ENCODE measurements around the gene LRMDA.

LRMDA gene

GRCh38 chr10:75995041-75995430 is 563.6 kb downstream of the LRMDA start:
- no peaks in the 10 kb centered on the region for H3K9me3 ChIP-seq (ENCODE audit: control insufficient read depth, insufficient read depth, low read depth, low read length)
- H3K4me3 ChIP-seq (ENCODE audit: low read depth, low read length) = no peak overlapping the region
- no peaks in the 10 kb centered on the region for H3K4me1 ChIP-seq (ENCODE audit: control insufficient read depth, insufficient read depth, low read length)
- no peak overlapping the region for H3K27ac ChIP-seq (ENCODE audit: extremely low read depth, low read depth, low read length)
- POLR2A ChIA-PET = no interaction called here
- TF ChIP-seq, protein P1, sequence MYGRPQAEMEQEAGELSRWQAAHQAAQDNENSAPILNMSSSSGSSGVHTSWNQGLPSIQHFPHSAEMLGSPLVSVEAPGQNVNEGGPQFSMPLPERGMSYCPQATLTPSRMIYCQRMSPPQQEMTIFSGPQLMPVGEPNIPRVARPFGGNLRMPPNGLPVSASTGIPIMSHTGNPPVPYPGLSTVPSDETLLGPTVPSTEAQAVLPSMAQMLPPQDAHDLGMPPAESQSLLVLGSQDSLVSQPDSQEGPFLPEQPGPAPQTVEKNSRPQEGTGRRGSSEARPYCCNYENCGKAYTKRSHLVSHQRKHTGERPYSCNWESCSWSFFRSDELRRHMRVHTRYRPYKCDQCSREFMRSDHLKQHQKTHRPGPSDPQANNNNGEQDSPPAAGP (tag by site-specific recombination; IDR thresholded peaks at IDR 0.05) = no peak
- TF ChIP-seq ZNF549 (tag by site-specific recombination; IDR thresholded peaks at IDR 0.05) = no peak
- TF ChIP-seq ZNF211 (tag by site-specific recombination; IDR thresholded peaks at IDR 0.05; ENCODE audit: low read depth) = no peak
- no peak for TF ChIP-seq ZNF514 (tag by site-specific recombination; IDR thresholded peaks at IDR 0.05)
- TF ChIP-seq ZNF423 (tag by site-specific recombination; IDR thresholded peaks at IDR 0.05) = no peak
- no peak for TF ChIP-seq ZNF335 (tag by site-specific recombination; conservative IDR thresholded peaks at IDR 0.05)
- no peak for TF ChIP-seq ZNF664 (tag by site-specific recombination; IDR thresholded peaks at IDR 0.05)
- no peak for TF ChIP-seq SCRT1 (tag by site-specific recombination; IDR thresholded peaks at IDR 0.05; ENCODE audit: borderline replicate concordance)
- no peak for TF ChIP-seq ZNF16 (tag by site-specific recombination; IDR thresholded peaks at IDR 0.05; ENCODE audit: low read depth)
- TF ChIP-seq, protein P2, sequence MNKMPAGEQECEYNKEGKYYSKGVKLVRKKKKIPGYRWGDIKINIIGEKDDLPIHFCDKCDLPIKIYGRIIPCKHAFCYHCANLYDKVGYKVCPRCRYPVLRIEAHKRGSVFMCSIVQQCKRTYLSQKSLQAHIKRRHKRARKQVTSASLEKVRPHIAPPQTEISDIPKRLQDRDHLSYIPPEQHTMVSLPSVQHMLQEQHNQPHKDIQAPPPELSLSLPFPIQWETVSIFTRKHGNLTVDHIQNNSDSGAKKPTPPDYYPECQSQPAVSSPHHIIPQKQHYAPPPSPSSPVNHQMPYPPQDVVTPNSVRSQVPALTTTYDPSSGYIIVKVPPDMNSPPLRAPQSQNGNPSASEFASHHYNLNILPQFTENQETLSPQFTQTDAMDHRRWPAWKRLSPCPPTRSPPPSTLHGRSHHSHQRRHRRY (tag by site-specific recombination; IDR thresholded peaks at IDR 0.05) = no peak
- no peak for TF ChIP-seq ZNF157 (tag by site-specific recombination; IDR thresholded peaks at IDR 0.05)
- TF ChIP-seq ZBTB20 (tag by site-specific recombination; IDR thresholded peaks at IDR 0.05) = no peak
- no peaks in the 10 kb centered on the region for H3K36me3 ChIP-seq (ENCODE audit: control insufficient read depth in 2 of 2, insufficient read depth in 1 of 2, low read length in 2 of 2)
- CTCF ChIA-PET = interaction anchor here (0.8 kb wide), 1 partner anchor 12 kb away, joined by 3 read pairs; no protein-coding TSS in a partner anchor

DNA sequence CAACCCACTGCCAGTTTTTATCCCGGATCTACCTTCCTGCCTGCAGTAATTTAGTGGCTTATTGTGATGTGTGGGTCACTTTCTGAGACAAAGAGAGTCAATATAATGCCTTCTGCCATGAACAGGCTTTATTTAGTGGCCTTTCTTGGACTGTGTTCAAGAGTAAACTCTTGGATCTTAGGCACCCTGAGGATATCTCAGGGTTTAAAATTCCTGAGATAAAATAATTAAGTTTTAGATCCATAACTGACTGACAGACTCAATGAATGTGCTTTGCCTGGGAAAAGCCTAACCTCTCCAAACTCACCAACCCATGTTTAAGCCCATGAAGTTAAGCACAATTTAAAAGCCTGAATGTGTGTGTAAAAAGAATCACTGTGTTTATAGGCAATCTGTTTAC is 564.3 kb downstream of the LRMDA start:
- TF ChIP-seq ZNF776 (tag by site-specific recombination; IDR thresholded peaks at IDR 0.05; ENCODE audit: borderline replicate concordance) = no peak
- TF ChIP-seq, protein P3, sequence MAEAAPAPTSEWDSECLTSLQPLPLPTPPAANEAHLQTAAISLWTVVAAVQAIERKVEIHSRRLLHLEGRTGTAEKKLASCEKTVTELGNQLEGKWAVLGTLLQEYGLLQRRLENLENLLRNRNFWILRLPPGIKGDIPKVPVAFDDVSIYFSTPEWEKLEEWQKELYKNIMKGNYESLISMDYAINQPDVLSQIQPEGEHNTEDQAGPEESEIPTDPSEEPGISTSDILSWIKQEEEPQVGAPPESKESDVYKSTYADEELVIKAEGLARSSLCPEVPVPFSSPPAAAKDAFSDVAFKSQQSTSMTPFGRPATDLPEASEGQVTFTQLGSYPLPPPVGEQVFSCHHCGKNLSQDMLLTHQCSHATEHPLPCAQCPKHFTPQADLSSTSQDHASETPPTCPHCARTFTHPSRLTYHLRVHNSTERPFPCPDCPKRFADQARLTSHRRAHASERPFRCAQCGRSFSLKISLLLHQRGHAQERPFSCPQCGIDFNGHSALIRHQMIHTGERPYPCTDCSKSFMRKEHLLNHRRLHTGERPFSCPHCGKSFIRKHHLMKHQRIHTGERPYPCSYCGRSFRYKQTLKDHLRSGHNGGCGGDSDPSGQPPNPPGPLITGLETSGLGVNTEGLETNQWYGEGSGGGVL (tag by site-specific recombination; IDR thresholded peaks at IDR 0.05) = no peak
- no peak for TF ChIP-seq ZNF561 (tag by site-specific recombination; IDR thresholded peaks at IDR 0.05; ENCODE audit: borderline replicate concordance)
- TF ChIP-seq ZBTB48 (tag by site-specific recombination; IDR thresholded peaks at IDR 0.05) = no peak
- TF ChIP-seq ZNF843 (tag by site-specific recombination; IDR thresholded peaks at IDR 0.05) = no peak
- no peak for TF ChIP-seq ZNF585B (tag by site-specific recombination; IDR thresholded peaks at IDR 0.05)
- no peak for TF ChIP-seq ZBTB7A (tag by site-specific recombination; IDR thresholded peaks at IDR 0.05; ENCODE audit: low read depth)
- no peak for TF ChIP-seq OVOL3 (tag by site-specific recombination; IDR thresholded peaks at IDR 0.05)
- H3K36me3 ChIP-seq (ENCODE audit: control insufficient read depth in 2 of 2, insufficient read depth in 1 of 2, low read length in 2 of 2) = no peaks in the 10 kb centered on the region
- POLR2A ChIA-PET = no interaction called here
- no peak overlapping the region for H3K4me3 ChIP-seq (ENCODE audit: low read depth, low read length)
- no peaks in the 10 kb centered on the region for H3K9me3 ChIP-seq (ENCODE audit: control insufficient read depth, insufficient read depth, low read depth, low read length)
- no peaks in the 10 kb centered on the region for H3K4me1 ChIP-seq (ENCODE audit: control insufficient read depth, insufficient read depth, low read length)
- CTCF ChIA-PET = interaction anchor here (0.8 kb wide), 1 partner anchor 13 kb away, joined by 3 read pairs; no protein-coding TSS in a partner anchor
- no peak overlapping the region for H3K27ac ChIP-seq (ENCODE audit: extremely low read depth, low read depth, low read length)

GRCh38 chr10:75999001-75999400 is 567.6 kb downstream of the LRMDA start:
- H3K27ac ChIP-seq (ENCODE audit: extremely low read depth, low read depth, low read length) = no peak overlapping the region
- CTCF ChIA-PET = no interaction called here
- no peak overlapping the region for H3K4me3 ChIP-seq (ENCODE audit: low read depth, low read length)
- no peaks in the 10 kb centered on the region for H3K4me1 ChIP-seq (ENCODE audit: control insufficient read depth, insufficient read depth, low read length)
- POLR2A ChIA-PET = no interaction called here
- H3K36me3 ChIP-seq (ENCODE audit: control insufficient read depth in 2 of 2, insufficient read depth in 1 of 2, low read length in 2 of 2) = no peaks in the 10 kb centered on the region
- no peaks in the 10 kb centered on the region for H3K9me3 ChIP-seq (ENCODE audit: control insufficient read depth, insufficient read depth, low read depth, low read length)
- no peak for TF ChIP-seq ZNF280D (tag by site-specific recombination; IDR thresholded peaks at IDR 0.05)
- TF ChIP-seq ZNF354C (tag by site-specific recombination; IDR thresholded peaks at IDR 0.05; ENCODE audit: borderline replicate concordance, low read depth) = no peak
- no peak for TF ChIP-seq KLF7 (tag by site-specific recombination; IDR thresholded peaks at IDR 0.05; ENCODE audit: borderline replicate concordance)
- no peak for TF ChIP-seq MEIS1 (CRISPR knock-in tag; IDR thresholded peaks at IDR 0.05; ENCODE audit: borderline replicate concordance)
- no peak for TF ChIP-seq WT1 (tag by site-specific recombination; IDR thresholded peaks at IDR 0.05)
- no peak for TF ChIP-seq ZNF19 (tag by site-specific recombination; IDR thresholded peaks at IDR 0.05; ENCODE audit: low read depth)
- TF ChIP-seq ZNF10 (tag by site-specific recombination; IDR thresholded peaks at IDR 0.05) = no peak
- no peak for TF ChIP-seq SCRT2 (tag by site-specific recombination; IDR thresholded peaks at IDR 0.05)
